Peyer's patch (tissue), 4 donors: ENCODE measurements around the gene ADNP2. TPM values are rescaled to one million over a fixed set of nuclear protein-coding genes. Genes with fewer than 3 reads are reported as not detected.

Source experiments
- DNase-seq, 3 donors: peaks; one replicate each; pipeline ENCODE4 v3.0.0-alpha.2; 2017 to 2019
- H3K27ac ChIP-seq, 4 donors: fragments of 200-600 bp; sonication (generic); one replicate each; pipeline ENCODE4 v1.5.1; 2016 to 2019
- H3K27me3 ChIP-seq, 2 donors: fragments of 200-600 bp; sonication (generic); one replicate each; pipeline ENCODE4 v1.5.1; 2019
- H3K36me3 ChIP-seq, 3 donors: fragments of 200-600 bp; sonication (generic); one replicate each; pipeline ENCODE4 v1.5.1; 2016 to 2019
- H3K4me1 ChIP-seq, 4 donors: fragments of 200-600 bp; sonication (generic); one replicate each; pipeline ENCODE4 v1.5.1; 2016 to 2019
- H3K4me3 ChIP-seq, 4 donors: fragments of 200-600 bp; sonication (generic); 1 replicate in 3 of 4; 2 replicates in 1 of 4; pipeline ENCODE4 v1.5.1; 2016 to 2019; ENCODE audit warnings: mild to moderate bottlenecking in 1 of 4
- H3K9me3 ChIP-seq, 4 donors: fragments of 200-600 bp; sonication (generic); one replicate each; pipeline ENCODE4 v1.5.1; 2016 to 2019; ENCODE audit warnings: mild to moderate bottlenecking in 1 of 4
- POLR2A ChIP-seq, 2 donors: fragments of 450-650 bp; IDR thresholded peaks; one replicate each; pipeline ENCODE4 v1.5.1; 2017; ENCODE audit warnings: antibody characterized with exemption in 2 of 2, mild to moderate bottlenecking in 2 of 2, moderate library complexity in 2 of 2
- total RNA-seq, 4 donors: library from RNA; depleted of rRNA; stranded (reverse); fragments of >200 nt; gene quantifications; one replicate each; pipeline ENCODE4 v1.1.0, GENCODE V29; 2016
- TF ChIP-seq, protein P1 (sequence below), 6 experiments: fragments of 450-650 bp in 4 of 6; fragments of 200-600 bp in 2 of 6; sonication (generic) in 1 of 6; IDR thresholded peaks; one replicate each; pipeline ENCODE4 v1.5.1; 2017 to 2019; ENCODE audit warnings: antibody characterized with exemption in 6 of 6, mild to moderate bottlenecking in 3 of 6, moderate library complexity in 1 of 6

Gene ADNP2
- total RNA-seq, 4 donors from 2014 or later = 18.9 to 26.7 (median 24.0) TPM

DNA sequence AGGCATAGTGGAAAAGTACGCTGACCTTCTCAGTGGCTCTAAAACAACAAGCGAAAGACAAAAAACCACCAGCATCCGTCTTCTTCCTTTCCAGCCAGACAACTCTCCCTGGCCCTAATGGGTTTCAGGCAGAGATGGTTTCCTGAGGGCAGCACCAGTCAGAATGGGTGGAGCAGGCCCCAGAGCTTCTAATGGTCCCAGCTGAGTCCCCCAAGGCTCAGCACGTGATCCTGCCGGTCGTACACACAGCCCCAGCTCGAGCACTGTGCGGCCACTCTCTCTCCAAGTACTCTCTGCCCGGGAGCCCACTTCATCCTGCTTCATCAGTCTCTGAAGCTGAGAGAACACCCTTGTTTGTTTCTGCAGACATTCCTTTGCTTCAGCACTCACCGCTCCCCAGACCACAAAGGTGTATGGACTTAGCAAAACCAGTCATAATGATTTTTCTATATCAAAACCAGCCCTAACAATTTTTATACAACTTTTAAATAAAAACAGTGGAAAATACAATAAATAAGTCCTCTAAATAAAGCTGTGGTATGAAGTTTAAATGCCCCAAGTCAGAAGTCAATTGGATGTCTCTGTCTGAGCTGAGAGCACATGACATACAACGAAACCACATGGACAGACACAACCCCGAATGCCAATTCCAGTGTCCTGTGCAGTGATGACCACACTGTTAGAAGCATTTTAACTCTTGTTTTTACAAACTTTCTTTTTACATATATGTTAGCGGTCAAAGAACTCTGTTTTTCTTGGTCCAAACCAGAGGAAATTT is 74.4 kb downstream of the ADNP2 start:
- H3K27me3 ChIP-seq = no peaks in the 10 kb centered on the region
- DNase-seq = peak in 1 of 3 donors; percentile 36
- no peaks in the 10 kb centered on the region for H3K36me3 ChIP-seq
- H3K4me1 ChIP-seq = no peaks in the 10 kb centered on the region
- no peak overlapping the region for H3K4me3 ChIP-seq
- H3K27ac ChIP-seq = peak overlapping the region in 1 of 4 donors; percentile 5
- no peaks in the 10 kb centered on the region for H3K9me3 ChIP-seq
- no peak for TF ChIP-seq POLR2A (IDR thresholded peaks at IDR 0.05)
- TF ChIP-seq, protein P1, sequence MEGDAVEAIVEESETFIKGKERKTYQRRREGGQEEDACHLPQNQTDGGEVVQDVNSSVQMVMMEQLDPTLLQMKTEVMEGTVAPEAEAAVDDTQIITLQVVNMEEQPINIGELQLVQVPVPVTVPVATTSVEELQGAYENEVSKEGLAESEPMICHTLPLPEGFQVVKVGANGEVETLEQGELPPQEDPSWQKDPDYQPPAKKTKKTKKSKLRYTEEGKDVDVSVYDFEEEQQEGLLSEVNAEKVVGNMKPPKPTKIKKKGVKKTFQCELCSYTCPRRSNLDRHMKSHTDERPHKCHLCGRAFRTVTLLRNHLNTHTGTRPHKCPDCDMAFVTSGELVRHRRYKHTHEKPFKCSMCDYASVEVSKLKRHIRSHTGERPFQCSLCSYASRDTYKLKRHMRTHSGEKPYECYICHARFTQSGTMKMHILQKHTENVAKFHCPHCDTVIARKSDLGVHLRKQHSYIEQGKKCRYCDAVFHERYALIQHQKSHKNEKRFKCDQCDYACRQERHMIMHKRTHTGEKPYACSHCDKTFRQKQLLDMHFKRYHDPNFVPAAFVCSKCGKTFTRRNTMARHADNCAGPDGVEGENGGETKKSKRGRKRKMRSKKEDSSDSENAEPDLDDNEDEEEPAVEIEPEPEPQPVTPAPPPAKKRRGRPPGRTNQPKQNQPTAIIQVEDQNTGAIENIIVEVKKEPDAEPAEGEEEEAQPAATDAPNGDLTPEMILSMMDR (IDR thresholded peaks at IDR 0.05) = no peak

DNA sequence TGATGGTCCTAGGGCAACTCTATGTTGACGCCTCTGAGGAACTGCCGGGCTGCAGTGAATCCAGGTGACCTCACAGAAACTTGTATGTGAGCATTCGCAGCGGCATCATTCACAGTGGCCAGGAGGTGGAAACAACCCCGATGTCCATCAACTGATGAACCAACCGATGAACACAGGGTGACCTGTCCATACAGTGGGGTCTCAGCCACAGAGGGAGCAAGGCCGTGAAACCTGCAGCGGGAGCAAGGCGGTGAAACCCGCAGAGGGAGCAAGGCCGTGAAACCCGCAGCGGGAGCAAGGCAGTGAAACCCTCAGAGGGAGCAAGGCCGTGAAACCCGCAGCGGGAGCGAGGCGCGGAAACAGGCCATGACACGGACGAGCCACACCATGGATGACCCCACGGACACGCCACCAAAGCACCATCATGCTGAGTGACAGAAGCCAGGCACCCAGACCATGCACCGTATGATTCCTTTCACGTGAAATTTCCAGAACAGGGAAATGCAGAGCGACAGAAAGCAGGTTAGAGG is 75.2 kb downstream of the ADNP2 start:
- TF ChIP-seq, protein P1 (IDR thresholded peaks at IDR 0.05) = no peak
- no peak for TF ChIP-seq POLR2A (IDR thresholded peaks at IDR 0.05)
- DNase-seq = peak in 1 of 3 donors; percentile 34
- Histone ChIP-seq H3K4me3 (no peak overlapping the region), H3K27me3 (no peaks in the 10 kb centered on the region), H3K36me3 (no peaks in the 10 kb centered on the region), H3K27ac (no peak overlapping the region), H3K9me3 (no peaks in the 10 kb centered on the region), H3K4me1 (no peaks in the 10 kb centered on the region)

DNA sequence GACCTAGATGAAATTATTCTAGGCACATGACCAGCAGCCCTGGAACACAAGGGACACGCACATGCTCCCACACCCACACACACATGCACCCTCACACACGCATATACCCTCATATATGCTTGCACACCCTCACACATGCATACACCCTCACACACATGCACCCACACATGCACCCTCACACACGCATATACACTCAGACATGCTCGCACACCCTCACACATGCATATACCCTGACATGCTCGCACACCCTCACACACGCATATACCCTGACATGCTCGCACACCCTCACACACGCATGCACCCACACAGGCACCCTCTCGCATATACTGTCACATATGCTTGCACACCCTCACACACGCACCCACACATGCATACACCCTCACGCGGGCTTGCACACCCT is 76.5 kb downstream of the ADNP2 start:
- no peak for DNase-seq
- Histone ChIP-seq H3K4me3 (no peak overlapping the region), H3K36me3 (no peaks in the 10 kb centered on the region), H3K27ac (no peak overlapping the region), H3K4me1 (no peaks in the 10 kb centered on the region), H3K27me3 (no peaks in the 10 kb centered on the region), H3K9me3 (no peaks in the 10 kb centered on the region)
- no peak for TF ChIP-seq POLR2A (IDR thresholded peaks at IDR 0.05)
- TF ChIP-seq, protein P1 (IDR thresholded peaks at IDR 0.05) = no peak

DNA sequence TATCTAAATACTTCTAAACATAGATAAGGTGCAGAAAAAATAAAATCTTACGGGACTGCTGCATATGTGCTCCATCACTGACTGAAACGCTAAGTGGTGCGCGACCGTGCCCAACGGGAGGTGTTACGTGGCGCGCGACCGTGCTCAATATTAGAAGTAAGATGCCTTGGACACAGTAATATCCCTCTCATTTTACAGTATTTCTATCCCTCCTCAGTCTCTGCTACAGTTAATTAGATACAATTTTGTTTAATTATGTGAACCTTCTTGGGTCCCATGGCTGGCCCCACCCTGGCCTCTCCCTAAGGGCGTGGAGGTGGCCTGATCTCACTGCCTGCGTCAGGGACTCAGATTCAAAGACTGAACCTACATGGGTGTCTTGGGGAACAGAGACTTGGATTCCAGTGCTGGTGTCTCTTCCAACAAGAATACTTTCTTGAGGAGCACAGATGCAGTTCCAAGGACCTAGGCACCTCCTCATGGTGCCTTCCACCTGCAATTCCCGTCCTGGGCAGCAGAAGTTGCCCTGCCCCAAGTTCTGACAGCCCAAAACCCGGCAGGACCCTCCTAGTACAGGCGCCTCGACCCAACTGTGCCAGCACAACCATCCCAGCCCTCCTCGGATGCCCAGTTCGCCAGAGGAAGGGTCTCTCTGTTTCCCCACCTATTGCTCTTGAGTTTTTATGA is 79.0 kb downstream of the ADNP2 start:
- no peak overlapping the region for H3K4me3 ChIP-seq
- no peak for TF ChIP-seq POLR2A (IDR thresholded peaks at IDR 0.05)
- TF ChIP-seq, protein P1 (IDR thresholded peaks at IDR 0.05) = no peak
- H3K4me1 ChIP-seq = no peaks in the 10 kb centered on the region
- no peaks in the 10 kb centered on the region for H3K9me3 ChIP-seq
- DNase-seq = no peak
- no peaks in the 10 kb centered on the region for H3K27me3 ChIP-seq
- no peaks in the 10 kb centered on the region for H3K36me3 ChIP-seq
- H3K27ac ChIP-seq = no peak overlapping the region

DNA sequence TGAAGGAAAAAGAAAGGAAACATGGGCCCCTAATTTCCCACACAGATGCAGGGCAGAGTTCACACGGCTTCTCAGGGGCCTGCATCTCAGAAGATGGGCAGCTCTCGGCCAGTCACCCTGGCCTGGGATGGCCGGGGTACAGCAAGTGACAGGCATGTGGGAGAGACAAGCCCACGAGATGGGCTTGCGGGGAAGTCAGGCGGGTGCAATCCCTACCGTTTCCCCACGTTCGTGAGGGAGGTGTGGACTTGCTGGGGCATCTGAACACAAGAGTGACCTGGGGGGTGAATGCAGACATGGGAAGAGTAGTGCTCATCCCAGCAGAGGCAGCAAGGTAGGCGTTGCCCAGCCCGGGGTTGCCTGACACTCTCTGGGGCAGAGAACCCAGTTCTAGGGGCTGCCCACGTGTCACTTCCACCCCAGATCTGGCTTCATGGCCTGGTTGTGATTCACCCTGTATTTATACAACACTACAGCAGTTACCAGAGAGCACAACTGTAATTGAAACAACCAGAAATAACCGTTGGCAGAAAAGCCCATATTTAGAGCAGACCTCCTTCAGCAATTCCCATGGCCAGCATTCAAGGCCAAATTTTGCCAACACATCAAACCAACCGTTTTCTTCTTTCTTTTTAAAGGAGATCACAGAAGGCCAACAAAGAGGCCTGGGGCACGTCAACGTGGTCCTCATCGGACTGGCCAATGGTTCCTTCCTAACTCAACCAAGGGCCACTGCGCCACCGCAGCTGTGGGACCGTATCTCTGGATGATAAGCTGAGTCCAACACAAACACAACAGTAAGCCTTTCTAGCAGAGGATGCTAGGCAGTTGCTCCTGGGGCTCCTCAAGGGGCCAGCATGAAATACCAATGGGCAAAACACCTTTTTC is 79.8 kb downstream of the ADNP2 start:
- Histone ChIP-seq H3K4me3 (no peak overlapping the region), H3K36me3 (no peaks in the 10 kb centered on the region), H3K4me1 (no peaks in the 10 kb centered on the region), H3K27ac (no peak overlapping the region), H3K27me3 (no peaks in the 10 kb centered on the region), H3K9me3 (no peaks in the 10 kb centered on the region)
- TF ChIP-seq, protein P1 (IDR thresholded peaks at IDR 0.05) = no peak
- TF ChIP-seq POLR2A (IDR thresholded peaks at IDR 0.05) = no peak
- peak in 1 of 3 donors; percentile 32 for DNase-seq
